ENCODE measurements around the gene F2RL3.

DNA sequence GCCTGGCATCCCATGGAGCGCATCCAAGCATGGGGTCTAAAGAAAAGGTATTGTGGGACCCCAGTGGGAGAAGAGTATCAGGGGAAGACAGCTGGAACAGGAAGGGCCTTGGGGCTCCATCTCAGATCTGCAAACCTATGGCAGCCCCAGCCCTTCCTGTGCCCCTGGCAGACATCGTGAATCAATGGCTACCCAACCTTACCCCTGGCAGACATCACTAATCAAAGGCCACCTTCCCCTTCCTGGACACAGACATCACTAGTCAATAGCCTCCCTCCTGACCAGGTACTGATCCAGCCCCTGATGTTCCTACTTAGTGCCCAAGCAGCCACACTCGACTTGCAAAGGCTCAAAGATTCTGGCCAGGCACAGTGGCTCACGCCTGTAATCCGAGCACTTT is 15.8 kb downstream of the F2RL3 start:
- TF ChIP-seq, protein P1, sequence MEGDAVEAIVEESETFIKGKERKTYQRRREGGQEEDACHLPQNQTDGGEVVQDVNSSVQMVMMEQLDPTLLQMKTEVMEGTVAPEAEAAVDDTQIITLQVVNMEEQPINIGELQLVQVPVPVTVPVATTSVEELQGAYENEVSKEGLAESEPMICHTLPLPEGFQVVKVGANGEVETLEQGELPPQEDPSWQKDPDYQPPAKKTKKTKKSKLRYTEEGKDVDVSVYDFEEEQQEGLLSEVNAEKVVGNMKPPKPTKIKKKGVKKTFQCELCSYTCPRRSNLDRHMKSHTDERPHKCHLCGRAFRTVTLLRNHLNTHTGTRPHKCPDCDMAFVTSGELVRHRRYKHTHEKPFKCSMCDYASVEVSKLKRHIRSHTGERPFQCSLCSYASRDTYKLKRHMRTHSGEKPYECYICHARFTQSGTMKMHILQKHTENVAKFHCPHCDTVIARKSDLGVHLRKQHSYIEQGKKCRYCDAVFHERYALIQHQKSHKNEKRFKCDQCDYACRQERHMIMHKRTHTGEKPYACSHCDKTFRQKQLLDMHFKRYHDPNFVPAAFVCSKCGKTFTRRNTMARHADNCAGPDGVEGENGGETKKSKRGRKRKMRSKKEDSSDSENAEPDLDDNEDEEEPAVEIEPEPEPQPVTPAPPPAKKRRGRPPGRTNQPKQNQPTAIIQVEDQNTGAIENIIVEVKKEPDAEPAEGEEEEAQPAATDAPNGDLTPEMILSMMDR (IDR thresholded peaks at IDR 0.05) = no peak
- TF ChIP-seq POLR2A (IDR thresholded peaks at IDR 0.05) = no peak
